GM12891 (cell line): Measurements from ENCODE around the gene ZXDB. TPM values are rescaled to one million over a fixed set of nuclear protein-coding genes. Genes with fewer than 3 reads are reported as not detected.
"Not testable (repeated sequence)": the region's sequence is repeated elsewhere in the genome, so short reads cannot be mapped to it uniquely, and the experiment has no call there.

Experiments
- DNase-seq: peaks from one replicate; pipeline ENCODE4 v3.0.0; 2011; ENCODE audit warnings: low spot score; ENCODE audit not compliant: insufficient read length
- FAIRE-seq: peaks from 2 replicates; lab custom pipeline; 2011; peaks lifted over from hg19 to GRCh38; lab: Jason Lieb, UNC
- PAX5 ChIP-seq: IDR thresholded peaks from 2 replicates; pipeline ENCODE4 v1.6.1; 2011; ENCODE audit warnings: low read length, moderate library complexity, mild to moderate bottlenecking; ENCODE audit not compliant: insufficient read depth, severe bottlenecking
- POLR2A ChIP-seq: IDR thresholded peaks from 2 replicates; pipeline ENCODE4 v1.6.1; 2011; ENCODE audit warnings: low read depth, low read length, control low read depth
- POLR2AphosphoS5 ChIP-seq: IDR thresholded peaks from 2 replicates; pipeline ENCODE4 v1.6.1; 2011; ENCODE audit warnings: low read depth, low read length, control low read depth
- POU2F2 ChIP-seq: IDR thresholded peaks from 2 replicates; pipeline ENCODE4 v1.6.1; 2011; ENCODE audit warnings: low read depth, mild to moderate bottlenecking, control low read depth, low read length, moderate library complexity
- SPI1 ChIP-seq: IDR thresholded peaks from 2 replicates; pipeline ENCODE4 v1.6.1; 2011; ENCODE audit warnings: low read depth, low read length, control low read depth
- TAF1 ChIP-seq: IDR thresholded peaks from 2 replicates; pipeline ENCODE4 v1.6.1; 2011; ENCODE audit warnings: low read depth, low read length, control low read depth
- polyA plus RNA-seq: library from polyadenylated mRNA; unstranded; fragments of >200 nt; gene quantifications from one replicate; pipeline ENCODE4 v1.2.1, GENCODE V29; 2012; ENCODE audit warnings: low read depth, missing spikeins, inconsistent platforms; ENCODE audit not compliant: missing spikeins

The ZXDB gene
- polyA plus RNA-seq, result 1.8 TPM

- not testable (repeated sequence) for DNase-seq
- FAIRE-seq, result peak; percentile 13
Observed at GRCh38 chrX:57591284-57592159, at the start of gene ZXDB. ZXDB (plus strand) TSS chrX:57592011; CDS start chrX:57592049, 38 bp downstream.

GRCh38 chrX:57565198-57565597 is 26.6 kb upstream of the ZXDB start:
- no peak for DNase-seq
- no peak for FAIRE-seq
- TF ChIP-seq TAF1 (no peak), SPI1 (no peak), PAX5 (no peak), POLR2AphosphoS5 (no peak), POLR2A (no peak), POU2F2 (no peak)

- no peak for DNase-seq
- TF ChIP-seq POU2F2 (no peak), POLR2AphosphoS5 (no peak)
- FAIRE-seq, result no peak
Observed at GRCh38 chrX:57573754-57574153, 18.1 kb upstream of the ZXDB start.

- FAIRE-seq, DNase-seq: not testable (repeated sequence)
Observed at GRCh38 chrX:57582948-57583347, 8.9 kb upstream of the ZXDB start.

- no peak for FAIRE-seq
- no peak for TF ChIP-seq PAX5
- no peak for TF ChIP-seq POLR2AphosphoS5
- no peak for TF ChIP-seq POU2F2
- TF ChIP-seq TAF1, result no peak
- TF ChIP-seq POLR2A, result no peak
- no peak for TF ChIP-seq SPI1
- no peak for DNase-seq
Observed at GRCh38 chrX:57583477-57583876, 8.3 kb upstream of the ZXDB start.

- no peak for DNase-seq
- FAIRE-seq, result peak; percentile 13
- peak; percentile 37; the same call in 1 of the 2 replicates for TF ChIP-seq SPI1
- TF ChIP-seq PAX5, result no peak
Observed at GRCh38 chrX:57586360-57586759, 5.5 kb upstream of the ZXDB start.

GRCh38 chrX:57587062-57587461 is 4.7 kb upstream of the ZXDB start:
- TF ChIP-seq POLR2A (no peak), POLR2AphosphoS5 (no peak), TAF1 (no peak), POU2F2 (no peak), SPI1 (no peak), PAX5 (no peak)
- peak; percentile 76 for FAIRE-seq
- no peak for DNase-seq

- FAIRE-seq (no peak), DNase-seq (no peak)
- TF ChIP-seq PAX5 (no peak), POLR2AphosphoS5 (no peak), POU2F2 (no peak), POLR2A (no peak), SPI1 (peak; percentile 95), TAF1 (no peak)
Observed at GRCh38 chrX:57587607-57588006, 4.2 kb upstream of the ZXDB start.

- FAIRE-seq, result peak; percentile 92
- not testable (repeated sequence) for DNase-seq
Observed at GRCh38 chrX:57592160-57592893, 516 bp downstream of the ZXDB start.

GRCh38 chrX:57592894-57593215 is 1.0 kb downstream of the ZXDB start:
- not testable (repeated sequence) for DNase-seq
- FAIRE-seq, result peak; percentile 78

- no peak for DNase-seq
- no peak for FAIRE-seq
- TF ChIP-seq POLR2AphosphoS5 (no peak), PAX5 (no peak), POU2F2 (no peak)
Observed at GRCh38 chrX:57595381-57595811, 3.6 kb downstream of the ZXDB start.
